HG03039 (cell line): Measurements from ENCODE around the gene FMNL3.
"Not testable (repeated sequence)": the region's sequence is repeated elsewhere in the genome, so short reads cannot be mapped to it uniquely, and the experiment has no call there.

Source experiments
- ATAC-seq: cut with Tn5 transposase; IDR thresholded peaks from one replicate; pipeline ENCODE4 v1.9.1; 2021; ENCODE audit warnings: mild to moderate bottlenecking, moderate library complexity; ENCODE audit not compliant: unreplicated experiment

The FMNL3 gene

GRCh38 chr12:49610785-49611184 is 96.4 kb downstream of the FMNL3 start:
- ATAC-seq, result not testable (repeated sequence)

DNA sequence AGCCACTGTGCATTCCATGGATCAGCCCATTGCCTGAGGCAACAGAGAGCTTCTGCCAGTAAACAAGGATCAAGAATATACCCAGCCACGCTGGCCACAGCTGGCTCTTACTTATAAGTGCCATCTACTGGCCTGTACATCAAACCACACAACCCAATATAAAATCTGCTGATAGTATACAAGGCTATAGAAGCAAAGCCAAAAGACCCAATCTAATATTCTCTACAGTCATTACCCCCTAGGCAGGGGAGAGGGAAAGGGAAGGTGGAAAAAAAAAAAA is 97.4 kb downstream of the FMNL3 start:
- no peak for ATAC-seq

- no peak for ATAC-seq
These were observed 97.9 kb downstream of the FMNL3 start for GRCh38 chr12:49609059-49609874.

DNA sequence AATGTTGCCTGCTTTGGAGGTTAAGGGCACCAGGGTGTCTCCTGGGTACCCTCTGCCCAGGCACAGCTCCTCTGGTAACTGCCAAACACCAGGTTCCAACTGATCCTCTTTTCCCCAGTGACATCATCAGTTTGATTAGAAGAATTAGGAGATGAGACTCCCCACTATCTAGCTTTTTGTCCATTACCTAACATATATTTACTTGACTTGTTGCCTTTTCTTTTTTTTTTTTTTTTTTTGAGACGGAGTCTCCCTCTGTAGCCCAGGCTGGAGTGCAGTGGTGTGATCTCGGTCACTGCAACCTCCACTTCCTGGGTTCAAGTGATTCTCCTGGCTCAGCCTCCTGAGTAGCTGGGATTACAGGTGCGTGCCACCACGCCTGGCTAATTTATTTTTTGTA is 101.7 kb downstream of the FMNL3 start, which contains the start of gene FAM186B:
FAM186B (minus strand) TSS at position 101 of the 400 bp plus-strand sequence. CDS start 162 bp downstream, outside the sequence.
- not testable (repeated sequence) for ATAC-seq

DNA sequence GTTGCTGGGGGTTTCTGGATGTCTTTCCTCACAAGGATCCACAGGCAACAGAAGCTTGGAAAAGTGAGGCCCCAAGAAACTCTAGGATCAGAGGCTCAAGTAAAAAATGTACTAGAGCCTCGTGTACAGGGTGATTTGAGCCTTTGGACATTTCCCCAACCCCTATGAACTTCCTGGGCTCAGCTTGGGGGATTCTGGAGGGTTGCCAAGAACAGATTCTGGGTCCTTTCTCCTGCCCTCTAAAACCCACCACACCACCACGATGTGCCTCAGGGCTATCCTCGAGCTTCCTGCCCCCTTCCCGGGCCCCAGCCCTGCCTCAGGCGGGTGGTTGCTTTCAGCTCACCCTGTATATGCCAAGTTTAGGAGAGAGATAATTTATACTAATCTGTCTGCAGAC is 102.3 kb downstream of the FMNL3 start:
- no peak for ATAC-seq

GRCh38 chr12:49603721-49604120 is 103.5 kb downstream of the FMNL3 start:
- ATAC-seq, result no peak

- no peak for ATAC-seq
These were observed 107.2 kb downstream of the FMNL3 start for GRCh38 chr12:49599961-49600360.

DNA sequence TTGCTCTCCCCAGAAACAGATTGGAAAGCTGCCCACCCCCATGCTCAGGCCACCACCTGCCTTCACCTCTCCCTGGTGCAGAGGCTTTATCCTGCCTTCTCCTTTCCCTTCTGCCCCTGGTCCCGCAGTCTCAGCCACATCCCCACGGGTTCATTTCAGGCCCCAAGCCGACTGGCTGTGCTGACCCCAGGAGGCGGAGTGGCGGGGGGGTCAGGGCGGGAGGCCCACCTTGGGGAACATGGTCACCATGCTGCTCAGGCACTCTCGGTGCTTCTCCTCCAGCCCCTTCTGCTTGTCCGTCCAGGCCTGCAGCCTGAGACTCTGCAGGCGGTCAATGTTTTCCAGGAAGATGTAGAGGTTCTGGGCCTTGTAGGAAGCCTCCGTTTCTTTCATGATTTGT is 108.7 kb downstream of the FMNL3 start:
- no peak for ATAC-seq

DNA sequence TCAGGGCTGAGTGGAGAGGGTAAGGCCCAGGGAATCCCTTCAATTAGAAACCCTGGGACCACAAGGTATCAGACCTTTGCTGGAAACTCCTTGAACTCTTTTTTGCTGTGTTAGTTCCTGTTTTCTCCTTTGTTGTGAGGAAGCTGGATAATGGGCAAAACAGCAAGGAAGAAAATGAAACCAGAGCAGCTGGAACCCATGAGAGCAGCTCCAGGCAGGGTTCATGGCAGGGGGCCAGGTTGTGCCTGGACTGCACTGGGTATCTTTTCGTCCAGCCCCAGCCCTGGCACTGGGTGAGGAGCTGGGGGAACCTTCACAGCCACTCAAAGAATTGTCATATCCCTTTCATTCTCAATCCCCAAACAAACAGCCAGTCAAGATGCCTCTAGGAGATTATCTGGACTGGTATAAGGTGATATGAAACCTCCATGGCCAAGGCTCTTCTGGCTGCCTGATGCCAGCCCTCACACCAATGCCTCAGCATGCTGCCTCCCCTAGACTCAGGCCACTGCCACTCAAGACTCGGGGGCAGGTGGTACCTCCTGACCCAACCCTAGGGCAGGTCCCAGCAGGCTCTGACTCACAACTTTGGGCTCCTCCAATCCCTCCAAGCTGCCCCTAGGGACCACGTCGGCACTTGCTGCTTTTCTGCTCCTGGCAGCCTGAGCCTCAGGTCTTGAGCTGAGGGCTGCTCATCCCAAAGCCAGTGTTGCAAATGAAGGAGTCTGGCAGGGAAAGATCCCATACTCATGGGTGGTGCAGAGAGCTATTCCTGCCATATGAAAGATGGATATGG is 118.3 kb downstream of the FMNL3 start:
- no peak for ATAC-seq

DNA sequence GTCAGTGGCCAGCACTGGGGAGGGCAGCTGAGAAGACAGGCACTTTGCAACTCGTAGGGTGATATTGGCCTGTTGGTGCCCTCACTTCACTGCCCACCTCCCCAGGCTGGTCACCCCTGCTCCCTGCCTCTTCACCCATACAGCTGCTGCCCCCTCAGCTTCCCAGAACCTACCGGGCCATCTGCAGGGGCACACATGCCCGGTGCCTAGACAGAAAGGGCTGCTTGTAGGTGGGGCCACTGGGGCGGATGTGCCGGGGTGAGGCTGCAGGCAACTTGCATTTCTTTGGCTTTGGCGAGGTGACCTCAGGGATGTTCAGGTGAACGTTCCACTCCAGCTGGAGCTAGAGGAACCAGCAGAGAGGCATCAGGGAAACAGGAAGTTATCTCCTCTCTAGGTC is 118.9 kb downstream of the FMNL3 start:
- no peak for ATAC-seq

DNA sequence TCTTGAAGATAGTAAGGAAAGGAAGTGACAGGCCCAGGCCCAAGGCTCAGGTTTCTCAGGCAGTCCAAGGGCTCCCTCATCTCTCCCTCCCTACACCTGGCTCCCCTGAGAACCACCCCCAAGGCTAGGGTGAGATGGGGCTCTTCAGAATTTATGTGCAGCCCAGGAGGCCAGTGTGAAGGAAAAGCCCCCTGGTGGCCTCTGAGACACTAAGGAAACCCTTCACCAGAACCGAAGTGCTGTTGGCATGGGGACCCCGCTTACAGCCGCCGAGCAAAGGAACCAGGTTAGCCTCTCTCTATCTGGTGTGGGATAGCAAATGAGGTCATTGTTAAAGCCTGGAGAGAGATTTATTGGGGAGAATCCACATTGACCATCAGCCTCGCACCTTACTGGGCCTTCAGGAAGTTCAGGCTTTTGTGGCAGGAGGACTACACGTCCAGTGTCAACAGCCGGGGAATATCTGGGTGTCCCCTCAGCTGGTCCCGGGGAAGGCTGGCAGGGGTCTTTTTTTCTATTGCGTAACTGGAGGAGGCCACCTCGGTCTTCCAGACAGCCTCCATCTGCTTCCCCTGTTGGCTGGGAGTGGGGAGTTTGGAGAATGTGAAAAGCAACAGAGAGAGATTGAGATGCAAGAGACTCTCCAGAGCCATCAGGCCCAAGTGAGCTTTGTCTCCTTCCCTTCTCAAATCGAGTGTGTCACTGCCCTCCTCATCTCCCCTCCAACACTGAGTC is 119.9 kb downstream of the FMNL3 start:
- no peak for ATAC-seq
